Ovary (tissue), 3 donors: ENCODE results near the gene ANKS1B.

ENCODE experiments used
- CTCF ChIP-seq, 3 donors: fragments of 450-650 bp in 2 of 3; fragments of 200-600 bp in 1 of 3; IDR thresholded peaks; one replicate each; pipeline versions ENCODE4 v1.5.1 to v1.8.0; 2016 to 2022; ENCODE audit warnings: antibody characterized with exemption in 3 of 3, mild to moderate bottlenecking in 1 of 3
- EP300 ChIP-seq: sonication (generic); formaldehyde crosslinking; IDR thresholded peaks from one replicate; pipeline ENCODE4 v1.6.1; 2017; ENCODE audit warnings: antibody characterized with exemption
- POLR2A ChIP-seq: fragments of 450-650 bp; IDR thresholded peaks from one replicate; pipeline ENCODE4 v1.6.1; 2017; ENCODE audit warnings: antibody characterized with exemption, mild to moderate bottlenecking, moderate library complexity
- donor health status: DM: no; HTN: no; CAD: no.

GRCh38 chr12:99766408-99766807 is 218.3 kb downstream of the ANKS1B start:
- TF ChIP-seq POLR2A (no peak), CTCF (IDR thresholded peaks at IDR 0.05) (no peak), EP300 (no peak)
